RWPE1 (cell line): ENCODE results near the gene ANKRD12.
"Not testable (repeated sequence)": the region's sequence is repeated elsewhere in the genome, so short reads cannot be mapped to it uniquely, and the experiment has no call there.

ENCODE experiments used
- CTCF ChIA-PET: fragments of 350-600 bp; sonication (Branson Sonifier 250); formaldehyde crosslinking; extraction: SDS; loops from one replicate; lab custom pipeline; 2021; lab: Yijun Ruan, JAX
- POLR2A ChIA-PET: fragments of 400-600 bp; formaldehyde crosslinking; extraction: SDS; loops from one replicate; lab custom pipeline; 2020; ENCODE audit warnings: antibody characterized with exemption; ENCODE audit not compliant: low non-redundant PET; lab: Yijun Ruan, JAX
- DNase-seq: peaks from one replicate; pipeline ENCODE4 v3.0.0; 2012; ENCODE audit warnings: low spot score
- H3K27ac ChIP-seq: fragments of 450-650 bp; 2 replicates; pipeline ENCODE4 v1.5.1; 2017
- CTCF ChIP-seq: fragments of 450-650 bp; conservative IDR thresholded peaks from 2 replicates; pipeline ENCODE4 v1.5.1; 2017; ENCODE audit warnings: low read depth, mild to moderate bottlenecking

ANKRD12 gene

GRCh38 chr18:9259173-9259572 is 122.6 kb downstream of the ANKRD12 start:
- POLR2A ChIA-PET = no interaction called here
- no peak overlapping the region for H3K27ac ChIP-seq
- CTCF ChIA-PET = no interaction called here
- no peak for DNase-seq
- TF ChIP-seq CTCF = no peak

DNA sequence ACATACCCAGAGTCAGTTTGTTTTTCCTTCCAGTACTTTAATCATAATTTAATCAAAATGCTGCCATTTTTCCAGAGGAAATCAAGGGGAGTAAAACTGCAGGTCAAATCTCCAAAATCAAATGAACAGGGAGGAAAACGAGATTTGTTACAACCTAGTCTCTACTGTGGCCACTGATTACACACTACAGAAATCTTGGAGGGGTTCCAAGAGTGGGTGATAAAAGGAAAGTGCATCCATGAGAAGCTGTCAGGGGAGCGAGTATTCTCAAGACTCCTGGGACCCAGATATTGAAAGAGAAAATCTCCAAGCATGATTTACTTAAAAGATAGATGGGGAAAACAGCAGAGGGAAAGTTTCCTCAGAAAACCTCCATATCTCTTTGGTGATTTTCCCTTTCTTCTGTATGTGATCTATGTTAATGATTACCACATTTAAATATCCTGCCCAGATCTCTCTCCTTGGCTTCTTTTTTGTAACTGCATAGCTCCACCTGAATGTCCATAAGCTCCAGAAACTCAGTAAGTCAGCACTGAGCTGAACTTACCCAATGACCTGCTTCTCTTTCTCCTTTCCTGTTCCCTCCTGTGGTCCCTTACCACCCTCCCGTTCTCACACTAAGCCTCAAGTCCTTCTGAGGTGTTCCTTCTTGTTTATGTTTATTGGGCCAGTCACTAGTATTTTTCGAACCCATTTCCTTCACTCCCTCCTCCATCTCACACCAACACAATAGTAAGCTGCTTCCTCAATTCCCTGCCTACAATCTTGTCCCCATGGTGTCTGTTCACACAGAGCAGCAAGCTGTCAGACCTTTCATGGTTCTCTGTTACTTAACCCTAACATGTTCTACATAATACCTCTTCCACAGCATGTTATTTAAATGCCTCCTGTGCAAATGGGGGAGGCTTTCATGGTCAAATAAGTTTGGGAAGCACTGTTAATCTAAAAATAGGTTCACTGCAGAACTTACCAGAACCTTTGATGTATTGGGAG is 124.1 kb downstream of the ANKRD12 start:
- no peak overlapping the region for H3K27ac ChIP-seq
- POLR2A ChIA-PET = no interaction called here
- CTCF ChIA-PET = no interaction called here
- no peak for DNase-seq
- no peak for TF ChIP-seq CTCF

DNA sequence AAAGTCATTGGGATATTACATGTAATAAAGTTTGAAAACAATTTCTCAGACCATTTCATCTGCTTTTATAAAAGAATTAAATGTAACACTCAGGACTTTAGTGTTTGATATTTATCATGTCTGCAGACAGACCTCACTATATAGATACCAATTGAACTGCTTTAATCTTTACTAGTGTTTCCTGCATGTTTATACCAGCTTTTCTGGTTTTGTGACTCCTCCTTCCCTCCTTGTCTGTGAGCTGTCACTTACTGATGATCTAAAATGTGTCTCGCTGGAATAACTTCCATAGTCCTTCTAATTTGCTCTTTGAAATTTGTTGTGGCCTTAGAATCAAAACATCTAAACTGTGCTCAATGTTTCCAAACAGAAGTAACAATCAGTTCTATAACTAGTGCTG is 126.7 kb downstream of the ANKRD12 start:
- H3K27ac ChIP-seq = no peak overlapping the region
- ChIA-PET CTCF (no interaction called here), POLR2A (no interaction called here)
- no peak for DNase-seq
- no peak for TF ChIP-seq CTCF

DNA sequence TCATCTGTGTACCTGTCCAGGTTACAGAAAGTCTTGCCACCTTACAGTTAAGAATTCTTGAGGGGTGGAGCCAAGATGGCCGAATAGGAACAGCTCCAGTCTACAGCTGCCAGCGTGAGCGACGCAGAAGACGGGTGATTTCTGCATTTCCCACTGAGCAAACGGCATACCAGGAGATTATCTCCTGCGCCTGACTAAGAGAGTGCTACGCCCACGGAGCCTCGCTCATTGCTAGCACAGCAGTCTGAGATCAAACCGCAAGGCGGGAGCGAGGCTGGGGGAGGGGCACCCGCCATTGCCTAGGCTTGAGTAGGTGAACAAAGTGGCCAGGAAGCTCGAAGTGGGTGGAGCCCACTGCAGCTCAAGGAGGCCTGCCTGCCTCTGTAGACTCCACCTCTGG is 128.2 kb downstream of the ANKRD12 start:
- CTCF ChIA-PET, DNase-seq, POLR2A ChIA-PET, H3K27ac ChIP-seq: not testable (repeated sequence)

GRCh38 chr18:9273221-9273620 is 136.6 kb downstream of the ANKRD12 start:
- ChIA-PET CTCF (no interaction called here), POLR2A (no interaction called here)
- TF ChIP-seq CTCF = no peak

GRCh38 chr18:9275890-9276289 is 139.3 kb downstream of the ANKRD12 start:
- no peak for TF ChIP-seq CTCF
- ChIA-PET POLR2A (no interaction called here), CTCF (interaction anchor here (0.6 kb wide), 1 partner anchor 427 kb away, joined by 3 read pairs; no protein-coding TSS in a partner anchor)
- H3K27ac ChIP-seq = no peak overlapping the region
- no peak for DNase-seq

More at GRCh38 chr18:9273221-9273620, 136.6 kb downstream of the ANKRD12 start:
- no peak overlapping the region for H3K27ac ChIP-seq
- DNase-seq = no peak

DNA sequence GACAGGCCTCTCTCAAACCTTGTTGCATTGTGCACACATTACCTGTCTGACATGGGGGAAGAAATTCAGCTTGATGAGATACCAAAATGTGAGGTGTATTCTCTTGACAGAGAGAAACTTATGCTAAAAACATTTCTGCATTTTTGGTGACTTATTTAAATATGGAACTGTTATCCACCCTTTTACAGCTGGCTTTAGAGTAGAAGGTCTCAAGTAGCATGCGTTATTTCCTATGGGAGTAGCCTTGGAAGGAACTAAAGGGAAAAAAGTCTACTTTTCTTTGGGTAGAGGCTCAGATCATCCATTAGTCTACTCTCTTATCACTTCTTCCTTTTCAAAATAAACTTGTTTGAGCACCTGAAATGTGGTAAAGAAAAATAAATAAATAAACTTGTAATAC is 141.4 kb downstream of the ANKRD12 start:
- POLR2A ChIA-PET = no interaction called here
- DNase-seq = no peak
- CTCF ChIA-PET = interaction anchor here (0.5 kb wide), 1 partner anchor 239 kb away, joined by 6 read pairs; no protein-coding TSS in a partner anchor
- no peak for TF ChIP-seq CTCF
- H3K27ac ChIP-seq = no peak overlapping the region
